GM21619 (cell line): Measurements from ENCODE around the gene SPACA4.

Source experiments
- ATAC-seq: cut with Tn5 transposase; IDR thresholded peaks from one replicate; pipeline ENCODE4 v1.9.1; 2021; ENCODE audit not compliant: unreplicated experiment

Gene SPACA4

GRCh38 chr19:48596679-48597465 is 9.7 kb upstream of the SPACA4 start:
- ATAC-seq: no peak

- ATAC-seq: no peak
Observed at GRCh38 chr19:48598996-48599700, 7.4 kb upstream of the SPACA4 start.

- no peak for ATAC-seq
Observed at GRCh38 chr19:48600679-48601417, 5.7 kb upstream of the SPACA4 start.

- ATAC-seq: no peak
Observed at GRCh38 chr19:48603001-48603400, 3.5 kb upstream of the SPACA4 start.

GRCh38 chr19:48603449-48603848 is 3.1 kb upstream of the SPACA4 start:
- ATAC-seq: no peak

GRCh38 chr19:48603850-48604249 is 2.7 kb upstream of the SPACA4 start:
- no peak for ATAC-seq

GRCh38 chr19:48607359-48607755 is 815 bp downstream of the SPACA4 start:
- no peak for ATAC-seq

GRCh38 chr19:48608798-48609263 is 2.3 kb downstream of the SPACA4 start:
- peak; percentile 69 for ATAC-seq

GRCh38 chr19:48609571-48610108 is 3.1 kb downstream of the SPACA4 start:
- ATAC-seq: no peak

- no peak for ATAC-seq
Observed at GRCh38 chr19:48611872-48612271, 5.3 kb downstream of the SPACA4 start.

GRCh38 chr19:48613024-48613851 is 6.7 kb downstream of the SPACA4 start:
- no peak for ATAC-seq

GRCh38 chr19:48613852-48614435 is 7.4 kb downstream of the SPACA4 start:
- ATAC-seq: no peak

GRCh38 chr19:48614436-48615230 is 8.1 kb downstream of the SPACA4 start, which contains the start of gene FAM83E:
Gene FAM83E (minus strand): TSS chr19:48615076. CDS start chr19:48613372, 1,704 bp downstream.
- no peak for ATAC-seq

- no peak for ATAC-seq
Observed at GRCh38 chr19:48615231-48616040, 8.9 kb downstream of the SPACA4 start.

GRCh38 chr19:48616041-48616436 is 9.5 kb downstream of the SPACA4 start:
- no peak for ATAC-seq

GRCh38 chr19:48616491-48617056 is 10.0 kb downstream of the SPACA4 start:
- ATAC-seq: no peak

GRCh38 chr19:48617146-48617937 is 10.8 kb downstream of the SPACA4 start:
- no peak for ATAC-seq
